CD14-positive monocyte (primary cell): Measurements from ENCODE around the gene SLU7. TPM values are rescaled to one million over a fixed set of nuclear protein-coding genes. Genes with fewer than 3 reads are reported as not detected.

Experiments
- DNase-seq, 3 donors: peaks; one replicate each; pipeline ENCODE4 v3.0.0-alpha.2; 2011 to 2022
- H2AFZ ChIP-seq: 2 replicates; pipeline ENCODE4 v1.6.0; 2012; ENCODE audit warnings: mild to moderate bottlenecking, low read depth, low read length, inconsistent platforms; ENCODE audit not compliant: insufficient read depth, poor library complexity, severe bottlenecking
- H3K27ac ChIP-seq, 2 donors: 1 replicate in 1 of 2; 2 replicates in 1 of 2; pipeline ENCODE4 v1.5.1; 2012 to 2013; ENCODE audit warnings: low read length in 2 of 2, control low read depth in 1 of 2, inconsistent platforms in 1 of 2, low read depth in 1 of 2, mild to moderate bottlenecking in 1 of 2
- H3K27me3 ChIP-seq, 2 donors: one replicate each; pipeline versions ENCODE4 v1.6.0 to v1.6.1; 2011 to 2013; ENCODE audit warnings: low read length in 2 of 2; ENCODE audit not compliant: control insufficient read depth in 2 of 2, insufficient read depth in 2 of 2
- H3K36me3 ChIP-seq, 2 donors: replicated peaks in 1 of 2; 1 replicate in 1 of 2; 2 replicates in 1 of 2; pipeline versions ENCODE4 v1.5.1 to v1.6.1; 2012 to 2013; ENCODE audit warnings: low read length in 2 of 2, control low read depth in 1 of 2, inconsistent platforms in 1 of 2, mild to moderate bottlenecking in 1 of 2; ENCODE audit not compliant: insufficient read depth in 2 of 2, control insufficient read depth in 1 of 2
- H3K4me1 ChIP-seq, 2 donors: 1 replicate in 1 of 2; 2 replicates in 1 of 2; pipeline versions ENCODE4 v1.5.1 to v1.6.1; 2012 to 2013; ENCODE audit warnings: low read length in 2 of 2, control low read depth in 1 of 2, inconsistent platforms in 1 of 2, mild to moderate bottlenecking in 1 of 2, moderate library complexity in 1 of 2; ENCODE audit not compliant: insufficient read depth in 2 of 2, control insufficient read depth in 1 of 2
- H3K4me2 ChIP-seq: replicated peaks from 2 replicates; pipeline ENCODE3; 2012; ENCODE audit warnings: low read length, moderate library complexity, mild to moderate bottlenecking; ENCODE audit not compliant: poor library complexity, severe bottlenecking; ENCODE audit errors: extremely low read depth
- H3K4me3 ChIP-seq, 3 experiments: fragments of 200-600 bp in 1 of 3; sonication (generic) in 1 of 3; replicated peaks in 1 of 3; 1 replicate in 2 of 3; 2 replicates in 1 of 3; pipeline ENCODE4 v1.5.1; 2011 to 2013; ENCODE audit warnings: low read length in 3 of 3, mild to moderate bottlenecking in 3 of 3, control low read depth in 2 of 3, low read depth in 2 of 3, inconsistent platforms in 1 of 3, moderate library complexity in 1 of 3
- H3K79me2 ChIP-seq: 2 replicates; pipeline ENCODE4 v1.6.0; 2012; ENCODE audit warnings: mild to moderate bottlenecking, control low read depth, inconsistent platforms, low read length, moderate library complexity; ENCODE audit not compliant: insufficient read depth
- H3K9ac ChIP-seq: 2 replicates; pipeline ENCODE4 v1.6.0; 2017; ENCODE audit warnings: low read length, mild to moderate bottlenecking; ENCODE audit not compliant: insufficient read depth, poor library complexity, severe bottlenecking
- H3K9me3 ChIP-seq, 2 donors: replicated peaks in 1 of 2; 1 replicate in 1 of 2; 2 replicates in 1 of 2; pipeline versions ENCODE4 v1.5.1 to v1.6.1; 2012 to 2013; ENCODE audit warnings: low read length in 2 of 2, control low read depth in 1 of 2; ENCODE audit not compliant: control insufficient read depth in 1 of 2, insufficient read depth in 1 of 2
- H4K20me1 ChIP-seq: 2 replicates; pipeline ENCODE4 v1.6.0; 2012; ENCODE audit warnings: mild to moderate bottlenecking, low read length, control low read depth, moderate library complexity; ENCODE audit not compliant: insufficient read depth
- H3K27ac Mint-ChIP-seq, 7 donors: one replicate each; pipeline ENCODE4 v1.8.0; 2020; ENCODE audit warnings: mild to moderate bottlenecking in 7 of 7, mixed read lengths in 7 of 7, moderate library complexity in 6 of 7, inconsistent platforms in 2 of 7
- H3K27me3 Mint-ChIP-seq, 3 donors: one replicate each; pipeline ENCODE4 v1.8.0; 2021 to 2022; ENCODE audit warnings: low read depth in 3 of 3, mild to moderate bottlenecking in 3 of 3, mixed read lengths in 3 of 3, moderate library complexity in 3 of 3, inconsistent platforms in 1 of 3
- H3K36me3 Mint-ChIP-seq, 2 donors: one replicate each; pipeline ENCODE4 v1.8.0; 2020; ENCODE audit warnings: mixed read lengths in 2 of 2, inconsistent platforms in 1 of 2, mild to moderate bottlenecking in 1 of 2
- H3K4me1 Mint-ChIP-seq: one replicate; pipeline ENCODE4 v1.8.0; 2020; ENCODE audit warnings: mild to moderate bottlenecking, mixed read lengths
- H3K4me3 Mint-ChIP-seq, 2 donors: one replicate each; pipeline ENCODE4 v1.8.0; 2020; ENCODE audit warnings: mild to moderate bottlenecking in 2 of 2, mixed read lengths in 2 of 2, moderate library complexity in 1 of 2
- H3K9me3 Mint-ChIP-seq, 7 donors: one replicate each; pipeline ENCODE4 v1.8.0; 2020 to 2022; ENCODE audit warnings: mixed read lengths in 7 of 7, mild to moderate bottlenecking in 6 of 7, moderate library complexity in 6 of 7, inconsistent platforms in 2 of 7
- CTCF ChIP-seq: fragments of 200-600 bp; IDR thresholded peaks from one replicate; pipeline ENCODE4 v1.8.0; 2022; ENCODE audit warnings: antibody characterized with exemption, mild to moderate bottlenecking
- WGBS: methylation state at CpG from one replicate; pipeline ENCODE4 v1.1.5; 2013; ENCODE audit warnings: missing lambda C conversion rate; ENCODE audit not compliant: insufficient coverage; 5-methylcytosine and 5-hydroxymethylcytosine counted together
- intact Hi-C, 2 donors: fragments of 100-400 bp; cut with micrococcal nuclease; formaldehyde crosslinking; loops; one replicate each; pipeline versions ENCODE4 v1.15.0 to v1.15.1; 2023
- polyA plus RNA-seq, 3 donors: library from polyadenylated mRNA; depleted of rRNA in 1 of 3; unstranded in 2 of 3; stranded (reverse) in 1 of 3; fragments of 300-500 nt in 2 of 3; fragments of >200 nt in 1 of 3; fragmentation: Illumina TruSeq in 2 of 3; gene quantifications; 1 replicate in 2 of 3; 2 replicates in 1 of 3; pipeline ENCODE4 v1.2.3, GENCODE V29; 2012 to 2021

The SLU7 gene
- polyA plus RNA-seq, 3 donors = 38.4 to 61.6 (median 42.3) TPM

DNA sequence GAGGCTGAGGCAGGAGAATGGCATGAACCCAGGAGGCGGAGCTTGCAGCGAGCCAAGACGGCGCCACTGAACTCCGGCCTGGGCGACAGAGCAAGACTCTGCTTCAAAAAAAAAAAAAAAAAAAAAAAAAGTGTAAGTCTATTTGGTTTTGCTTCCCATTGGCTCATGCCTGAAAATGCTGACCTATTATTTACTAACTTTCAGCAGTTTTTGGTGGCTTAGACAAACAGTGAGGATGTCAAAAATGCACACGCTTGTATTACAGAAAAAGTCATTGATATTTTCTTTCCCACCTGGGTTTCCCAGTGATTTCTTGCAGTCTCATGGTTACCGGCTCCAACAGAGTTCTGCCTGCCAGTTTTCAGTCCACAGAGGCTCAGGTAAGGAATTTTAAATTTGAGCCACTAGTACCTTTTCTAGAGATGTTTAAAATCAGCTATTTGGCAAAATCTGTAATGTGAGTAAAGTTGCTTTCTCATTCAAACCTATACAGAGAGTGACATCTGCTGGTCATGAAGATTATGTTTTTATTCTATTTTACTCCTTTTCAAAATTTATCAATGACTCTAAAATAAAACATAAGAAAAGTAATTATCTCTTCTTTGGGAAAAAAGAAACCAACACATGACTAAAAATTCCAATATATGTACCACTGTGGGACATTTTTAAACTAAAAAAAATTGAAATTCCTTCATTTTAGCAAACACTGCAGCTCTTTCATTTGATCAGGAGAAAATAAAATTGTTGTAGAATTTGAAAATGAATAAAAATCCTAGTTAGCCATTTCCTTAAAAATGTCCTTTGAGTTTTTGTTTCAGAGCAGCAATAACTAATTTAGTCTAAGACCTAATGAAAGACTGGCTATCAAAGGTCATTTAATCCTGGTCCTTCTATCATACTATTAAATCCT, 27.8 kb downstream of the SLU7 start:
- no CpG with 5 or more reads among the region's 8 CpGs for WGBS
- DNase-seq = peak in 2 of 3 donors; percentile 8 to 13
- no peak overlapping the region for H3K4me3 Mint-ChIP-seq

GRCh38 chr5:160387445-160387844, 31.4 kb downstream of the SLU7 start:
- Histone ChIP-seq H3K4me3 (no peak overlapping the region), H3K27ac (no peak overlapping the region), H4K20me1 (no peaks in the 10 kb centered on the region), H3K9ac (no peak overlapping the region), H3K79me2 (no peaks in the 10 kb centered on the region), H3K9me3 (peaks cover 8 to 10% of the 10 kb centered on the region in 2 donors), H2AFZ (no peak overlapping the region), H3K36me3 (no peaks in the 10 kb centered on the region), H3K27me3 (no peaks in the 10 kb centered on the region), H3K4me1 (no peaks in the 10 kb centered on the region), H3K4me2 (no peak overlapping the region)
- H3K4me1 Mint-ChIP-seq = no peaks in the 10 kb centered on the region
- H3K27ac Mint-ChIP-seq = no peak overlapping the region
- intact Hi-C loops = no loop called here
- no peak overlapping the region for H3K4me3 Mint-ChIP-seq
- peaks cover 10 to 20% (median 19%) of the 10 kb centered on the region in 7 donors for H3K9me3 Mint-ChIP-seq
- no peak for DNase-seq
- peaks cover 0 to 3% of the 10 kb centered on the region in 2 donors for H3K36me3 Mint-ChIP-seq
- no peak for TF ChIP-seq CTCF
- peaks cover 0 to 5% (median 0%) of the 10 kb centered on the region in 3 donors for H3K27me3 Mint-ChIP-seq
- WGBS = no CpG with 5 or more reads among the region's 1 CpG

More for the DNA sequence above, 27.8 kb downstream of the SLU7 start:
- Histone ChIP-seq H3K4me1 (no peaks in the 10 kb centered on the region), H3K36me3 (no peaks in the 10 kb centered on the region), H3K27ac (no peak overlapping the region), H2AFZ (no peak overlapping the region), H3K79me2 (no peaks in the 10 kb centered on the region), H3K4me3 (no peak overlapping the region), H3K27me3 (no peaks in the 10 kb centered on the region), H3K9me3 (peaks cover 8 to 10% of the 10 kb centered on the region in 2 donors), H3K4me2 (no peak overlapping the region), H3K9ac (no peak overlapping the region), H4K20me1 (no peaks in the 10 kb centered on the region)
- Mint-ChIP-seq H3K27me3 (no peaks in the 10 kb centered on the region), H3K27ac (peak overlapping the region in 1 of 7 donors; percentile 30), H3K4me1 (no peaks in the 10 kb centered on the region), H3K9me3 (peaks cover 10 to 20% (median 19%) of the 10 kb centered on the region in 7 donors), H3K36me3 (peaks cover 0 to 3% of the 10 kb centered on the region in 2 donors)
- TF ChIP-seq CTCF = peak; percentile 65
- intact Hi-C loops = no loop called here
